Measurements from ENCODE around the gene KRTAP5-9.

The KRTAP5-9 gene

DNA sequence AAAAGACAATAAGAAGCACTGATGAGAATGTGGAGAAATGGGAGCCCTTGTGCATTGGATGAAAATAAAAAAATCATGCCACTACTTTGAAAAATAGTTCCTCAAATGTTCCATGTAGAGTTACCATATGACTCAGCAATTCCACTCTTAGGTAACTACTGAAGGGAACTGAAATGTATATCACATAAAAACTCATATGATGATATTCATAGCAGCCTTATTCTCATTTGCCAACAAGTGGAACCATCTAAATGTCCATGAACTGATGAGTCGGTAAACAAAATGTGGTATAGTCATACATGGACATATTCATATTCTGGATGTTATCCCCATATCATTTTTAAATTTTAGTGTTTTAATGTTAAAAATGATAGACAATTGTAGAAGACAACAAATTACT is 3.5 kb downstream of the KRTAP5-9 start:
- TF ChIP-seq, protein P1, sequence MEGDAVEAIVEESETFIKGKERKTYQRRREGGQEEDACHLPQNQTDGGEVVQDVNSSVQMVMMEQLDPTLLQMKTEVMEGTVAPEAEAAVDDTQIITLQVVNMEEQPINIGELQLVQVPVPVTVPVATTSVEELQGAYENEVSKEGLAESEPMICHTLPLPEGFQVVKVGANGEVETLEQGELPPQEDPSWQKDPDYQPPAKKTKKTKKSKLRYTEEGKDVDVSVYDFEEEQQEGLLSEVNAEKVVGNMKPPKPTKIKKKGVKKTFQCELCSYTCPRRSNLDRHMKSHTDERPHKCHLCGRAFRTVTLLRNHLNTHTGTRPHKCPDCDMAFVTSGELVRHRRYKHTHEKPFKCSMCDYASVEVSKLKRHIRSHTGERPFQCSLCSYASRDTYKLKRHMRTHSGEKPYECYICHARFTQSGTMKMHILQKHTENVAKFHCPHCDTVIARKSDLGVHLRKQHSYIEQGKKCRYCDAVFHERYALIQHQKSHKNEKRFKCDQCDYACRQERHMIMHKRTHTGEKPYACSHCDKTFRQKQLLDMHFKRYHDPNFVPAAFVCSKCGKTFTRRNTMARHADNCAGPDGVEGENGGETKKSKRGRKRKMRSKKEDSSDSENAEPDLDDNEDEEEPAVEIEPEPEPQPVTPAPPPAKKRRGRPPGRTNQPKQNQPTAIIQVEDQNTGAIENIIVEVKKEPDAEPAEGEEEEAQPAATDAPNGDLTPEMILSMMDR (IDR thresholded peaks at IDR 0.05; ENCODE audit: control insufficient read depth, insufficient read depth, low read depth, low read length, missing control alignments) = no peak
- H3K4me3 ChIP-seq (ENCODE audit: control insufficient read depth, low read depth, low read length) = no peak overlapping the region
- no peak for DNase-seq (ENCODE audit: low read depth)

DNA sequence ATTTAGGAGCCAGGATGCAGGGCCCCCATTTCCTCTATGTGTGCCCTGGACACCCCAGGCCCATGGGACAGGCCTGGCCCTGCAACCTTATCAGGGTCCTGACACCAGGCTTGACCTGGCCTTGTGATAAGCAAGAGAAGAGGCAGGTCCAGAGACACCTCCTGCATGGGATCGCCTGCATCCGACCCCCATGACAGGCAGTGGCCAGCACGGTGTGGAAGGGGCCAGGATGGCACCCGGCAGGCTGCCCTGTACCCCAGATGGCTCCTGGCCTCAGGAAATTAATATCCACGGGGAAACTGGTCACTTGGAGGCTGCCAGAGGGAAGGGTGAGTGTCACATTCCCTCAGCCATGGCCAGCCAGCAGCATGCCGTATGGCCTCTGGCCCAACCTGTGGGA is 6.8 kb downstream of the KRTAP5-9 start:
- TF ChIP-seq, protein P1 (IDR thresholded peaks at IDR 0.05; ENCODE audit: control insufficient read depth, insufficient read depth, low read depth, low read length, missing control alignments) = no peak
- DNase-seq (ENCODE audit: low read depth) = no peak
- H3K4me3 ChIP-seq (ENCODE audit: control insufficient read depth, low read depth, low read length) = no peak overlapping the region

DNA sequence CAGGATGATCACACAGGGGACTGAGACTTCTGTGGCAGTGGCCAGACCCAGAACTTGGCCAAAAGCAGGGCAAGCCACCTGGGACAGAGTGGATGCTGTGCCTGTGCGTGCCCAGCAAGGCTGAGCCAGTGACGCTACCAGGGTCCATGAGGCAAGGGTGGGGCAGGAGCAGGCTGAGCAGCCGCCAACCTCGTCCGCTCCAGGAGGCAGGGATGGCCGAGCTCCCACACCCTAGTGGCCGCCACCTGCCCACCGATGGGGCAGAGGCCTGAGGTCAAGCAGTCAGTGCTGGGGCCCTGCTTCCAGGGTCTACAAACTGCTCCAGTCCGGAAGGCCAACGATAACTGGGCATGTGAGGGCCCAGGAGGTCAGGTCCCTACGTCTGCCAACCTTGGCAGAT is 7.3 kb downstream of the KRTAP5-9 start:
- TF ChIP-seq, protein P1 (IDR thresholded peaks at IDR 0.05; ENCODE audit: control insufficient read depth, insufficient read depth, low read depth, low read length, missing control alignments) = no peak
- no peak overlapping the region for H3K4me3 ChIP-seq (ENCODE audit: control insufficient read depth, low read depth, low read length)
- no peak for DNase-seq (ENCODE audit: low read depth)

DNA sequence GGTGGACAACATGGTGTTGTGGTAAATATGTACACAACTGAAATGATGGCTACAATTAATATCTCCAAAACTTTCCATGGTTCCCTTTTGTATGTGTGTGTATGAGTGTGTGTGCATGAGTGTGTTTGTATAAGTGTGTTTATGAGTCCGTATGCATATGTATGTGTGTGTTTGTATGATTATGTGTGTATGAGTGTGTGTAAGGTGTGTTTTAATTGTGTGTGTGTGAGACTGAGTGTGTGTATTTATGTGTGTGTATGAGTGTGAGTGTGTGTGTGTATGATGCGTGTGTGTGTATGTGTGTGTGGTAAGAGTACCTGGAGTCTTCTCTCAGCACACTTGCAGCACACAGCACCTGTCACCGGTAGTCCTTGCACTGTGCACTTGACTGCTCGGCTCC is 7.8 kb downstream of the KRTAP5-9 start:
- no peak for DNase-seq (ENCODE audit: low read depth)
- no peak overlapping the region for H3K4me3 ChIP-seq (ENCODE audit: control insufficient read depth, low read depth, low read length)
- TF ChIP-seq, protein P1 (IDR thresholded peaks at IDR 0.05; ENCODE audit: control insufficient read depth, insufficient read depth, low read depth, low read length, missing control alignments) = no peak

GRCh38 chr11:71557257-71557656 is 9.0 kb downstream of the KRTAP5-9 start:
- TF ChIP-seq, protein P1 (IDR thresholded peaks at IDR 0.05; ENCODE audit: control insufficient read depth, insufficient read depth, low read depth, low read length, missing control alignments) = no peak
- no peak overlapping the region for H3K4me3 ChIP-seq (ENCODE audit: control insufficient read depth, low read depth, low read length)

DNA sequence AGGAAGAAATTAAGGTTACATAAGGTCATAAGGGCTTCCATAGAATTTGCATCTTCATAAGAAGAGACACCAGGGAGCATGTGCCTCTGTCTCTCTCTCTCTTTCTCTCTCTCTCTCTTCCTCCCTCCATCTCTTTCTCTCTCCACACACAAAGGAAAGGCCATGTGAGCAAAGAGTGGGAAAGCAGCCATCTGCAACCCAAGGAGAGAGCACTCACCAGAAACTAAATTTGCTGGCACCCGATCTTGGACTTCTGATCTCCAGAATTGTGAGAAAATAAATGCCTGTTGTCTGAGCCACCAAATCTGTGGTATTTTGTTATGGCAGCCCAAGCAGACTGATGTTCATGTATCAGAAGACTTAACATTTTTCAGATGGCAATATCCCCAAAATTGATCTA is 10.8 kb downstream of the KRTAP5-9 start:
- no peak for DNase-seq (ENCODE audit: low read depth)

More at GRCh38 chr11:71557257-71557656, 9.0 kb downstream of the KRTAP5-9 start:
- DNase-seq (ENCODE audit: low read depth) = no peak

More for the DNA sequence above, 10.8 kb downstream of the KRTAP5-9 start:
- TF ChIP-seq, protein P1 (IDR thresholded peaks at IDR 0.05; ENCODE audit: control insufficient read depth, insufficient read depth, low read depth, low read length, missing control alignments) = no peak
- H3K4me3 ChIP-seq (ENCODE audit: control insufficient read depth, low read depth, low read length) = no peak overlapping the region
